ENCODE measurements around the gene DRAM2.

DNA sequence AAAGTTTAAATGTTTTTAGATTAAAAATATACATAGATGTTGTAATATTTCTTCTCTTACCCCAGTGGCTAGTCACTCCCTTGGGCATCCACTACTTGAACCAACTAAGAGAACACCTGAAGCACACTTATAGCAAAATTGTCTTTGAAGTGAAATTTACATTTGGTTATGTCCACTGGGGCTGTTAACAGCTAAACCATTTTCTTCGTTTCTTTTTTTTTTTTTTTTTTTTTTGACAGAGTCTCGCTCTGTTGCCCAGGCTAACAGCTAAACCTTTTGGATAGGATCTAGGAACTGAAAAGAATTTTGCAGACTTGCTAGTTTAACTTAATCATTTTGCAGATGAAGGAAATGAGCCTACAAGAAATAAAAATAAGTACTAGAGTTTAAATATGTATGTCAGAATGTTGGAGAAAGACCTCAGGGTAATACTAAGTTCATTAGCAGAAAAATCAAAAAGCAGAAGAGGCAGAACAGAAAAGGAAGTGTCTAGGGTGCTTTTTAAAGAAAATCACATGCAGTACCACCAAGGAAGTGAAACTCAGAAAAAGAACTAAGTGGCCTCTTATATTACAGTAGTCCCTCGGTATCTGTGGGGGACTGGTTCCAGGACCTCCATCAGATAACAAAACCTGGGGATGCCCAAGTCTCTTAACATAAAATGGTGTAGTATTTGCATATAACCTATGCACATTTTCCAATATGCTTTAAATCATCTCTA lies 11.8 kb downstream of the DRAM2 start:
- TF ChIP-seq YY1 (IDR thresholded peaks at IDR 0.05; ENCODE audit: low read depth) (no peak), CEBPB (IDR thresholded peaks at IDR 0.05) (no peak), TEAD4 (IDR thresholded peaks at IDR 0.05) (no peak), EGR1 (IDR thresholded peaks at IDR 0.05) (no peak), RAD21 (IDR thresholded peaks at IDR 0.05; ENCODE audit: low read depth) (no peak), CREB1 (IDR thresholded peaks at IDR 0.05; ENCODE audit: low read depth) (no peak), NFIC (IDR thresholded peaks at IDR 0.05) (no peak), TCF12 (IDR thresholded peaks at IDR 0.05; ENCODE audit: low read depth) (no peak), ZBTB7A (IDR thresholded peaks at IDR 0.05; ENCODE audit: low read depth) (no peak), EP300 (IDR thresholded peaks at IDR 0.05; ENCODE audit: borderline replicate concordance) (no peak), TAF1 (IDR thresholded peaks at IDR 0.05; ENCODE audit: low read depth) (no peak)
- TF ChIP-seq, protein P1, sequence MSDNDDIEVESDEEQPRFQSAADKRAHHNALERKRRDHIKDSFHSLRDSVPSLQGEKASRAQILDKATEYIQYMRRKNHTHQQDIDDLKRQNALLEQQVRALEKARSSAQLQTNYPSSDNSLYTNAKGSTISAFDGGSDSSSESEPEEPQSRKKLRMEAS (IDR thresholded peaks at IDR 0.05): no peak
- TF ChIP-seq, protein P2, sequence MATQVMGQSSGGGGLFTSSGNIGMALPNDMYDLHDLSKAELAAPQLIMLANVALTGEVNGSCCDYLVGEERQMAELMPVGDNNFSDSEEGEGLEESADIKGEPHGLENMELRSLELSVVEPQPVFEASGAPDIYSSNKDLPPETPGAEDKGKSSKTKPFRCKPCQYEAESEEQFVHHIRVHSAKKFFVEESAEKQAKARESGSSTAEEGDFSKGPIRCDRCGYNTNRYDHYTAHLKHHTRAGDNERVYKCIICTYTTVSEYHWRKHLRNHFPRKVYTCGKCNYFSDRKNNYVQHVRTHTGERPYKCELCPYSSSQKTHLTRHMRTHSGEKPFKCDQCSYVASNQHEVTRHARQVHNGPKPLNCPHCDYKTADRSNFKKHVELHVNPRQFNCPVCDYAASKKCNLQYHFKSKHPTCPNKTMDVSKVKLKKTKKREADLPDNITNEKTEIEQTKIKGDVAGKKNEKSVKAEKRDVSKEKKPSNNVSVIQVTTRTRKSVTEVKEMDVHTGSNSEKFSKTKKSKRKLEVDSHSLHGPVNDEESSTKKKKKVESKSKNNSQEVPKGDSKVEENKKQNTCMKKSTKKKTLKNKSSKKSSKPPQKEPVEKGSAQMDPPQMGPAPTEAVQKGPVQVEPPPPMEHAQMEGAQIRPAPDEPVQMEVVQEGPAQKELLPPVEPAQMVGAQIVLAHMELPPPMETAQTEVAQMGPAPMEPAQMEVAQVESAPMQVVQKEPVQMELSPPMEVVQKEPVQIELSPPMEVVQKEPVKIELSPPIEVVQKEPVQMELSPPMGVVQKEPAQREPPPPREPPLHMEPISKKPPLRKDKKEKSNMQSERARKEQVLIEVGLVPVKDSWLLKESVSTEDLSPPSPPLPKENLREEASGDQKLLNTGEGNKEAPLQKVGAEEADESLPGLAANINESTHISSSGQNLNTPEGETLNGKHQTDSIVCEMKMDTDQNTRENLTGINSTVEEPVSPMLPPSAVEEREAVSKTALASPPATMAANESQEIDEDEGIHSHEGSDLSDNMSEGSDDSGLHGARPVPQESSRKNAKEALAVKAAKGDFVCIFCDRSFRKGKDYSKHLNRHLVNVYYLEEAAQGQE (IDR thresholded peaks at IDR 0.05; ENCODE audit: low read depth): no peak
- TF ChIP-seq, protein P3, sequence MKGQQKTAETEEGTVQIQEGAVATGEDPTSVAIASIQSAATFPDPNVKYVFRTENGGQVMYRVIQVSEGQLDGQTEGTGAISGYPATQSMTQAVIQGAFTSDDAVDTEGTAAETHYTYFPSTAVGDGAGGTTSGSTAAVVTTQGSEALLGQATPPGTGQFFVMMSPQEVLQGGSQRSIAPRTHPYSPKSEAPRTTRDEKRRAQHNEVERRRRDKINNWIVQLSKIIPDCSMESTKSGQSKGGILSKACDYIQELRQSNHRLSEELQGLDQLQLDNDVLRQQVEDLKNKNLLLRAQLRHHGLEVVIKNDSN (IDR thresholded peaks at IDR 0.05): no peak
